HEK293 (cell line): ENCODE data around the gene CNDP2.
A peak's percentile ranks its signal among the peaks of the same experiment; 100 is the strongest.

ENCODE experiments used
- CTCF ChIA-PET: fragments of 350-600 bp; formaldehyde crosslinking; extraction: SDS; loops from one replicate; lab custom pipeline; 2021; ENCODE audit warnings: antibody characterized with exemption; lab: Yijun Ruan, JAX
- POLR2A ChIA-PET: fragments of 300-600 bp; formaldehyde crosslinking; extraction: SDS; loops from one replicate; lab custom pipeline; 2020; ENCODE audit warnings: antibody characterized with exemption, inconsistent platforms; lab: Yijun Ruan, JAX
- H3K27ac ChIP-seq: fragments of 200-500 bp; sonication (Bioruptor generic); 2 replicates; pipeline ENCODE4 v1.5.1; 2014; ENCODE audit warnings: low read depth, low read length, control low read depth, inconsistent platforms; ENCODE audit errors: extremely low read depth
- H3K36me3 ChIP-seq, 2 experiments: fragments of 200-500 bp in 1 of 2; sonication (Bioruptor generic) in 1 of 2; 1 replicate in 1 of 2; 2 replicates in 1 of 2; pipeline ENCODE4 v1.5.1; 2014 to 2017; ENCODE audit warnings: inconsistent platforms in 2 of 2, low read length in 2 of 2; ENCODE audit not compliant: control insufficient read depth in 2 of 2, insufficient read depth in 1 of 2
- H3K4me1 ChIP-seq: fragments of 200-500 bp; sonication (Bioruptor generic); 2 replicates; pipeline ENCODE4 v1.5.1; 2014; ENCODE audit warnings: mild to moderate bottlenecking, low read length, inconsistent platforms; ENCODE audit not compliant: control insufficient read depth, insufficient read depth
- H3K4me3 ChIP-seq: 2 replicates; pipeline ENCODE4 v1.5.1; 2011; ENCODE audit warnings: low read depth, mild to moderate bottlenecking, control low read depth, low read length, moderate library complexity
- H3K9me3 ChIP-seq: fragments of 200-500 bp; sonication (Bioruptor generic); 2 replicates; pipeline ENCODE4 v1.5.1; 2014; ENCODE audit warnings: low read depth, low read length, inconsistent platforms; ENCODE audit not compliant: control insufficient read depth, insufficient read depth
- ELK4 ChIP-seq: IDR thresholded peaks from 2 replicates; pipeline ENCODE4 v1.6.1; 2011; ENCODE audit warnings: mild to moderate bottlenecking, low read depth, low read length, borderline replicate concordance
- HOXC10 ChIP-seq: sonication (generic); formaldehyde crosslinking; IDR thresholded peaks from 2 replicates; pipeline ENCODE4 v1.8.1; 2023; ENCODE audit warnings: mild to moderate bottlenecking, missing genetic modification reagents
- KLF1 ChIP-seq: fragments of 450-650 bp; formaldehyde crosslinking; IDR thresholded peaks from 2 replicates; pipeline ENCODE4 v1.5.1; 2016; ENCODE audit warnings: missing biosample characterization, missing genetic modification characterization
- KLF8 ChIP-seq: fragments of 450-650 bp; formaldehyde crosslinking; IDR thresholded peaks from 2 replicates; pipeline ENCODE4 v1.5.1; 2016; ENCODE audit warnings: missing biosample characterization, missing genetic modification characterization
- OSR2 ChIP-seq: fragments of 450-650 bp; formaldehyde crosslinking; IDR thresholded peaks from 2 replicates; pipeline ENCODE4 v1.5.1; 2016; ENCODE audit warnings: missing biosample characterization, missing genetic modification characterization
- REST ChIP-seq: fragments of 450-650 bp; formaldehyde crosslinking; IDR thresholded peaks from 2 replicates; pipeline ENCODE4 v1.5.1; 2016; ENCODE audit warnings: missing biosample characterization, missing genetic modification characterization
- SETDB1 ChIP-seq: IDR thresholded peaks from one replicate; pipeline ENCODE4 v1.6.1; 2017; ENCODE audit warnings: mild to moderate bottlenecking, low read length, moderate library complexity, mixed read lengths; ENCODE audit not compliant: insufficient read length
- ZBTB1 ChIP-seq: fragments of 450-650 bp; formaldehyde crosslinking; IDR thresholded peaks from 2 replicates; pipeline ENCODE4 v1.5.1; 2016; ENCODE audit warnings: missing biosample characterization, missing genetic modification characterization
- ZNF114 ChIP-seq: fragments of 450-650 bp; formaldehyde crosslinking; IDR thresholded peaks from 2 replicates; pipeline ENCODE4 v1.5.0; 2017; ENCODE audit warnings: missing biosample characterization, missing genetic modification characterization
- ZNF24 ChIP-seq: fragments of 450-650 bp; formaldehyde crosslinking; IDR thresholded peaks from 2 replicates; pipeline ENCODE4 v1.5.1; 2016; ENCODE audit warnings: missing biosample characterization, missing genetic modification characterization
- ZNF544 ChIP-seq: fragments of 450-650 bp; formaldehyde crosslinking; IDR thresholded peaks from 2 replicates; pipeline ENCODE4 v1.5.0; 2017; ENCODE audit warnings: missing biosample characterization, missing genetic modification characterization
- ZNF585B ChIP-seq: fragments of 450-650 bp; formaldehyde crosslinking; IDR thresholded peaks from 2 replicates; pipeline ENCODE4 v1.5.1; 2016; ENCODE audit warnings: missing biosample characterization, missing genetic modification characterization
- ZNF677 ChIP-seq: fragments of 450-650 bp; IDR thresholded peaks from 2 replicates; pipeline ENCODE4 v1.5.0; 2018; ENCODE audit warnings: missing biosample characterization, mild to moderate bottlenecking, missing genetic modification characterization, moderate library complexity
- ZNF792 ChIP-seq: fragments of 450-650 bp; formaldehyde crosslinking; IDR thresholded peaks from 2 replicates; pipeline ENCODE4 v1.5.1; 2016; ENCODE audit warnings: missing biosample characterization, missing genetic modification characterization
- ZSCAN30 ChIP-seq: fragments of 450-650 bp; IDR thresholded peaks from 2 replicates; pipeline ENCODE4 v1.5.1; 2018; ENCODE audit warnings: missing biosample characterization, mild to moderate bottlenecking, missing genetic modification characterization, moderate library complexity

The CNDP2 gene

GRCh38 chr18:74465775-74466174 lies 30.4 kb upstream of the CNDP2 start:
- no peaks in the 10 kb centered on the region; the same call in 1 of the 2 replicates for H3K9me3 ChIP-seq
- TF ChIP-seq KLF8 (tag by site-specific recombination) = no peak
- no peak for TF ChIP-seq ZNF114 (tag by site-specific recombination)
- no peak for TF ChIP-seq OSR2
- TF ChIP-seq REST (tag by site-specific recombination) = no peak
- no peak for TF ChIP-seq HOXC10
- TF ChIP-seq ZBTB1 = no peak
- no peak for TF ChIP-seq SETDB1
- H3K4me1 ChIP-seq = no peaks in the 10 kb centered on the region
- H3K36me3 ChIP-seq = no peaks in the 10 kb centered on the region
- CTCF ChIA-PET = interaction anchor here (0.5 to 1.5 kb wide), 2 partner anchors 12 to 18 kb away, joined by 3 read pairs; no protein-coding TSS in a partner anchor
- no peak overlapping the region for H3K4me3 ChIP-seq
- POLR2A ChIA-PET = interaction anchor here (0.5 kb wide), 1 partner anchor 27 kb away, joined by 3 read pairs; no protein-coding TSS in a partner anchor
- H3K27ac ChIP-seq = no peak overlapping the region

- no peaks in the 10 kb centered on the region for H3K9me3 ChIP-seq
- H3K4me3 ChIP-seq = no peak overlapping the region
- H3K4me1 ChIP-seq = no peaks in the 10 kb centered on the region
- TF ChIP-seq ZNF677 (tag by site-specific recombination) (no peak), ZNF24 (tag by site-specific recombination) (no peak), ZSCAN30 (tag by site-specific recombination) (no peak), ELK4 (no peak), ZNF544 (tag by site-specific recombination) (no peak), KLF1 (tag by site-specific recombination) (no peak), OSR2 (no peak)
- TF ChIP-seq, all 188 proteins: peak for 0
- ChIA-PET POLR2A (no interaction called here), CTCF (interaction anchor here (0.7 to 0.9 kb wide), 2 partner anchors 63 to 115 kb away, joined by 3 to 5 read pairs; no protein-coding TSS in a partner anchor)
- no peak overlapping the region for H3K27ac ChIP-seq
- no peaks in the 10 kb centered on the region for H3K36me3 ChIP-seq
These were observed 27.6 kb upstream of the CNDP2 start for GRCh38 chr18:74468547-74469061.

- Histone ChIP-seq H3K27ac (no peak overlapping the region), H3K4me3 (no peak overlapping the region), H3K9me3 (no peaks in the 10 kb centered on the region), H3K36me3 (no peaks in the 10 kb centered on the region), H3K4me1 (no peaks in the 10 kb centered on the region)
- ChIA-PET CTCF (no interaction called here), POLR2A (no interaction called here)
- TF ChIP-seq ZNF585B (peak; percentile 11; the same call in 1 of the 2 replicates), ZNF792 (tag by site-specific recombination) (no peak)
These were observed 23.9 kb upstream of the CNDP2 start for GRCh38 chr18:74472312-74472711.
